ENCODE data around the gene CEP72.

Gene CEP72

GRCh38 chr5:609506-609905 lies 2.6 kb upstream of the CEP72 start:
- TF ChIP-seq PKNOX1 (IDR thresholded peaks at IDR 0.05) (no peak), L3MBTL2 (conservative IDR thresholded peaks at IDR 0.05) (no peak), CTBP1 (IDR thresholded peaks at IDR 0.05; ENCODE audit: borderline replicate concordance) (no peak), FOXA1 (IDR thresholded peaks at IDR 0.05) (no peak), HDGF (IDR thresholded peaks at IDR 0.05; ENCODE audit: borderline replicate concordance) (no peak), ARNT (IDR thresholded peaks at IDR 0.05) (no peak), TARDBP (IDR thresholded peaks at IDR 0.05) (no peak), LEF1 (IDR thresholded peaks at IDR 0.05; ENCODE audit: borderline replicate concordance) (no peak), FOXM1 (IDR thresholded peaks at IDR 0.05; ENCODE audit: borderline replicate concordance) (no peak), FOXK2 (IDR thresholded peaks at IDR 0.05) (no peak), NFRKB (IDR thresholded peaks at IDR 0.05) (no peak), SUZ12 (IDR thresholded peaks at IDR 0.05) (no peak), ZNF384 (IDR thresholded peaks at IDR 0.05) (no peak), SP1 (IDR thresholded peaks at IDR 0.05) (no peak), BHLHE40 (IDR thresholded peaks at IDR 0.05; ENCODE audit: borderline replicate concordance) (no peak), ELF4 (IDR thresholded peaks at IDR 0.05) (no peak)
- no peak for DNase-seq (ENCODE audit: extremely low spot score)
- CTCF ChIA-PET = no interaction called here
- POLR2A ChIA-PET = no interaction called here

- POLR2A ChIA-PET = no interaction called here
- TF ChIP-seq SP1 (IDR thresholded peaks at IDR 0.05) (no peak), PKNOX1 (IDR thresholded peaks at IDR 0.05) (no peak), NFRKB (IDR thresholded peaks at IDR 0.05) (no peak), ZNF384 (IDR thresholded peaks at IDR 0.05) (no peak), HDGF (IDR thresholded peaks at IDR 0.05; ENCODE audit: borderline replicate concordance) (no peak), LEF1 (IDR thresholded peaks at IDR 0.05; ENCODE audit: borderline replicate concordance) (no peak), FOXM1 (IDR thresholded peaks at IDR 0.05; ENCODE audit: borderline replicate concordance) (no peak), L3MBTL2 (conservative IDR thresholded peaks at IDR 0.05) (no peak), SUZ12 (IDR thresholded peaks at IDR 0.05) (no peak), ARNT (IDR thresholded peaks at IDR 0.05) (no peak), CTBP1 (IDR thresholded peaks at IDR 0.05; ENCODE audit: borderline replicate concordance) (no peak)
- CTCF ChIA-PET = no interaction called here
- no peak for DNase-seq (ENCODE audit: extremely low spot score)
Observed at GRCh38 chr5:610011-610743, 2.0 kb upstream of the CEP72 start.

- ChIA-PET POLR2A (interaction anchor here (0.8 to 1.3 kb wide), 7 partner anchors 10 to 468 kb away, joined by 3 to 5 read pairs (median 4); no protein-coding TSS in a partner anchor), CTCF (no interaction called here)
- no peak for DNase-seq (ENCODE audit: extremely low spot score)
- TF ChIP-seq FOXM1 (IDR thresholded peaks at IDR 0.05; ENCODE audit: borderline replicate concordance) (no peak), BHLHE40 (IDR thresholded peaks at IDR 0.05; ENCODE audit: borderline replicate concordance) (no peak), CTBP1 (IDR thresholded peaks at IDR 0.05; ENCODE audit: borderline replicate concordance) (no peak), FOXA1 (IDR thresholded peaks at IDR 0.05) (no peak), TARDBP (IDR thresholded peaks at IDR 0.05) (no peak), ELF4 (IDR thresholded peaks at IDR 0.05) (no peak), L3MBTL2 (conservative IDR thresholded peaks at IDR 0.05) (no peak), PKNOX1 (IDR thresholded peaks at IDR 0.05) (no peak), ARNT (IDR thresholded peaks at IDR 0.05) (no peak), SP1 (IDR thresholded peaks at IDR 0.05) (no peak), FOXK2 (IDR thresholded peaks at IDR 0.05) (no peak), SUZ12 (IDR thresholded peaks at IDR 0.05) (no peak)
Observed at GRCh38 chr5:610744-611730, 1.1 kb upstream of the CEP72 start.

- peak; percentile 45 for DNase-seq (ENCODE audit: extremely low spot score)
- CTCF ChIA-PET = no interaction called here
- POLR2A ChIA-PET = interaction anchor here (0.8 to 3.0 kb wide), 7 partner anchors 8 to 170 kb away, joined by 3 to 17 read pairs (median 4); partner anchors contain the start of gene EXOC3
- TF ChIP-seq L3MBTL2 (conservative IDR thresholded peaks at IDR 0.05) (peak; percentile 16; the same call in 1 of the 2 replicates), SUZ12 (IDR thresholded peaks at IDR 0.05) (no peak), PKNOX1 (IDR thresholded peaks at IDR 0.05) (no peak)
Observed at GRCh38 chr5:612498-613424, 621 bp downstream of the CEP72 start.
